ENCODE measurements around the gene RASGRP4.
"Not testable (repeated sequence)": the region's sequence is repeated elsewhere in the genome, so short reads cannot be mapped to it uniquely, and the experiment has no call there.

The RASGRP4 gene

DNA sequence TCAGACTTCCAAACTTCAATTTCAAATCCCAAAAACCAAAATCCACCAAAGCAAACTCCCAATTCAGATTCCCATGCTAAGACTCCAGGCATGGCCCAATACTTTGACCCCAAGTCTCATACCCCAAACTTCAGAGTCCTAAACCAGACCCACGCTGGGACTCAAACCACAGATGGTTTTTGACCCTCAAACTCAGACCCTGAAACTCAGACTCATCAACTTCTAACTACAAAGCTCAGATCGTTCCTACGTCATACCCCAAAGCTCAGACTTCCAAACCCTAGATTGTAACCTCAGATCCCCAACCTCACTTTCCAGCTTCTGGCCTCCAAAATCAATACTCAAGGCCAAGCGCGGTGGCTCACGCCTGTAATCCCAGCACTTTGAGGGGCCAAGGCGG is 19.3 kb upstream of the RASGRP4 start:
- no peak for DNase-seq

DNA sequence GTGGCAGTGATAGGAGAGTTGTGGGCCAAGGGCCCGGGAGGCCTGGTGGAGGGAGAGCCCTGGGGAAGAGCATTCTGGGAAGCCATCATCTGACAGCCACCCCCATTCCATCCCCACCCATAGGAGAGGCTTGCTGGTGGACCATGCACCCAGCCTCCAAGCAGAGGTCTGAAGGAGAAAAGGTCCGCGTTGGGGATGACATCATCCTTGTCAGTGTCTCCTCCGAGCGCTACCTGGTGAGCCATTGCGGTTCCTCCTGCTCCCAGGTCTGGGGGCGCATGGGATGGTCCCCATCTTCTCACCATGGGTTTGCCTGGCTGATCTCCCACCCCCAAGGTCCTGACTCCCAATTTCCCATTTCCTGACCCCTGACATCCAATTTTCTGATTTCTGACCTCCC is 18.0 kb upstream of the RASGRP4 start:
- DNase-seq: no peak

- DNase-seq: no peak
Observed at GRCh38 chr19:38443458-38443999, 17.5 kb upstream of the RASGRP4 start.

- DNase-seq: no peak
Observed at GRCh38 chr19:38442736-38443135, 16.7 kb upstream of the RASGRP4 start.

GRCh38 chr19:38441657-38442348 is 15.8 kb upstream of the RASGRP4 start:
- no peak for DNase-seq

GRCh38 chr19:38440592-38440991 is 14.6 kb upstream of the RASGRP4 start:
- no peak for DNase-seq

DNA sequence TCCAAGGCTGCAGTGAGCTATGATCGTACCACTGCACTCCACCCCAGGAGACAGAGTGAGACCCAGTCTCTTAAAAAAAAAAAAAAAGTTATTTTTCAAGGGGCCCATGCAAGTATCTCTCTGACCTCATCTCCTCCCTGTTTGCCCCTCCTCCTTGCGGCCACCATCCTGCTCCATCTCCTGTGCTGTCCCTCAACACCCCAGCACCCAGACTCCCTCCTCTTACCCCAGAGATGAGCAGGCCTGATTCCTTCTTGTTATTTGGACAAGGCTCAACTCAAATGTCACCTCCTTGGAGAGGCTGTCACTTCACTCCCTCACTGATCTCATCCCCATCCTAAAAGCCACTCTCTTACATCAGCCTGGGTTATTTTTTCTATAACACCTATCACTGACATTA is 11.9 kb upstream of the RASGRP4 start:
- no peak for DNase-seq

DNA sequence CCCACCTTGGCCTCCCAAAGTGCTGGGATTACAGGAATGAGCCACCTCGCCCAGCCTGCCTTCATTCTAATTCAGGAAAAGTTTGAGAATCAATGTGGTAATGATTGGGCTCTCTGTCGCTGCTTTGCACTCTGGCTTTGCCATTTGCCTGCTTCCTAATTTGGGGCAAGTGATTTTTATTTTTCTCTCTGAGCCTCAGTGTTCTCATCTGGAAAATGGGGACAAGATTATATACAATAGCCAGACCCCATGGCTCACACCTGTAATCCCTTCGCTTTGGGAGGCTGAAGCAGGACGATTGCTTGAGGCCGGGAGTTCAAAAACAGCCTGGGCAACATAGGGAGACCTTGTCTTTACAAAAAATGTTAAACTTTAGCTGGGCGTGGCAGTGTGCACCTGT is 11.3 kb upstream of the RASGRP4 start:
- no peak for DNase-seq

DNA sequence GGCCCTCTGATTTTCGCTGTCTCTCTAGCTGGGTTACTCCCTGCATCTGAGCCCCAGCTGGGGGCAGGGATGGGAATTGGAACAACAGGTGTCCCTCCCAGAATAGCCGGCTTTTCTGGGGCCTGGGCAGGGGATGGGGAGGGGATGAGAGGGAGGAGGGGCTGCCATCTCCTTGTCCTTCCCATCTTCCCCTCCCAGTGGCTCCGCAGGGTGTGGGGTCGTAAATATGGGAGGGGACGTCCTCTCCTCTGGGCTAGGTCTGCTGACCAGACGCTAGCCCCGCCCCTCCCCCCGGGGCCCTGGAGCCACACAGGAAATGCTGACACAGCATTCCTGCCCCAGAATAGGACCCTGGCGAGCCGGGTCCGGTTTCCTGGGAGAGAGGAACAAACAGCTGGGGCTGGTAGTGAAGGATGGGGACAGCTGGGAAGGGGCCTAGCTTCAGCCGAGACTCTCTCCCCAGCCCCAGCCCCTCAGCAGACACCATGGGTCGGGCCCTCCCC is 8.6 kb upstream of the RASGRP4 start:
- DNase-seq: no peak

DNA sequence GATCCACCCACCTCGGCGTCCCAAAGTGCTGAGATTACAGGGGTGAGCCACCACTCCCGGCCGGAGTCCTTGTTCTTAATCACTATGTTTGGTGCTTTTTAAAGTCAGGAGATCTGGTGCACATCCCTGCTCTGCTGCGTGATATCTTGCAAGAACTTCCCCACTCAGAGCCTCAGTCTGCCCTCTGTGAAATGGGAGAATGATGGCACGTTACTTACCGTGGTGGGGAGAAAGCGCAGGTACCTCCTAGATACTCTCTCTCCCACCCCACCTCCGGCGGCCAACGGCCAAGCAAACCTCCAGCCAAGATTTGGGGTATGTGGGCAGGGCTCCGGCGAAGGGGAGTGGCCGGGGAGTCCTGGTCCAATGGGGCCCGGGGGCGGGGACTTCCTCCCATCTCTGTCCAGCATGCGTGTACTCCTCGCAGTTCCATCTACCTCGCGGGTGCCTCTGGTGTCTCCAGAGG is 7.3 kb upstream of the RASGRP4 start, which contains the start of gene RYR1:
RYR1 (plus strand) TSS at position 424 of the 466 bp plus-strand sequence. CDS start 139 bp downstream, outside the sequence.
- no peak for DNase-seq

DNA sequence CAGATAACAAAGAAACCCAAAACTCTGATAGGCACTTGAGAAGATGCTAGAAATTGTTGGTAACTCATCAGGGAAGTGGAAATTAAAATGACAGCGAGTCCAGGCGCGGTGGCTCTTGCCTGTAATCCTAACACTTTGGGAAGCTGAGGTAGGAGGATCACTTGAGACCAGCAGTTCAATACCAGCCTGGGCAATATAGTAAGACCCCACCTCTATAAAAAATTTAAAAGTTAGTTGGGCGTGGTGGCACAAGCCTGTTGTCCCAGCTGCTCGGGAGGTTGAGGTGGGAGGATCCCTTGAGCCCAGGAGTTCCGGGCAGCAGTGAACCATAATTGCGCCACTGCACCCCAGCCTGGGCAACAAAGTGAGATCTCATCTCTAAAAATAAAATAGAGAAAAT is 4.9 kb upstream of the RASGRP4 start:
- DNase-seq: no peak

DNA sequence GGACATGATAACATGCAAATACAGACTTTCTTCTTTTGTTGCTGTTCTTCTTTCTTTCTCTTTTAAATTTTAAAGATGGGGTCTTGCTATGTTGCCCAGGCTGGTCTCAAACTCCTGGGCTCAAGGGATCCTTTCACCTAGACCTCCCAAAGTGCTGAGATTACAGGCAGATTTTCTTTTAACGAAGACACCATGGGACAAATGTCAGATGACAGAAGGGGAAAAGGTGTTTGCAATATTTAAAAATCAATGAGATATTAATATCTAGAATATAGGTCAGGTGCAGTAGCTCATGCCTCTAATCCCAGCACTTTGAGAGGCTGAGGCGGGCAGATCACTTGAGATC is 3.8 kb upstream of the RASGRP4 start:
- DNase-seq: no peak

GRCh38 chr19:38429055-38429810 is 3.2 kb upstream of the RASGRP4 start:
- DNase-seq: no peak

GRCh38 chr19:38427035-38427677 is 1.1 kb upstream of the RASGRP4 start:
- DNase-seq: not testable (repeated sequence)

GRCh38 chr19:38425222-38425809 is 703 bp downstream of the RASGRP4 start:
- DNase-seq: no peak

DNA sequence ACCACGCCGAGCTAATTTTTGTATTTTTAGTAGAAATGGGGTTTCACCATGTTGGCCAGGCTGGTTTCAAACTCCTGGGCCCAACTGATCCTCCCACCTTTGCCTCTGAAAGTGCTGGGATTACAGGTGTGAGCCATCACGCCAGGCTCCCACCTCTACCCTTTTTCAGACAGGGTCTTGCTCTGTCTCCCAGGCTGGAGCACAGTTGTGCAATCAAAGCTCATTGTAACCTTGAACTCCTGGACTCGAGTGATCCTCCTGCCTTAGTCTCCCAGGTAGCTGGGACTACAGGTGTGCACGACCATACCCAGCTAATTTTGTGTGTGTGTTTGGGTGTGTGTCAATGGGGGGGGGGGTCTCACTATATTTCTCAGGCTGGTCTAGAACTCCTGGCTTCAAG is 1.7 kb downstream of the RASGRP4 start:
- DNase-seq: no peak

DNA sequence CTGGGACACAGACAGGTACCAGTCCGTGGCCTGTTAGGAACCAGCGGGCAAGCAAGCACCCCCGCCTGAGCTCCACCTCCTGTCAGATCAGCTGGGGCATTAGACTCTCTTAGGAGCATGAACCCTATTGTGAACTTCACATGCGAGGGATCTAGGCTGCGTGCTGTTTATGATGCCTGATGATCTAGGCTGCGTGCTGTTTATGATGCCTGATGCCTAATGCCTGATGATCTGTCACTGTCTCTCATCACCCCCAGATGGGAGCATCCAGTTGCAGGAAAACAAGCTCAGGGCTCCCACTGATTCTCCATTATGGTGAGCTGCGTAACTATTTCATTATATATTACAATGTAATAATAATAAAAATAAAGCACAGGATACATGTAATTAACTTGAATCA is 3.6 kb downstream of the RASGRP4 start:
- DNase-seq: no peak

- no peak for DNase-seq
Observed at GRCh38 chr19:38421856-38422255, 4.2 kb downstream of the RASGRP4 start.

DNA sequence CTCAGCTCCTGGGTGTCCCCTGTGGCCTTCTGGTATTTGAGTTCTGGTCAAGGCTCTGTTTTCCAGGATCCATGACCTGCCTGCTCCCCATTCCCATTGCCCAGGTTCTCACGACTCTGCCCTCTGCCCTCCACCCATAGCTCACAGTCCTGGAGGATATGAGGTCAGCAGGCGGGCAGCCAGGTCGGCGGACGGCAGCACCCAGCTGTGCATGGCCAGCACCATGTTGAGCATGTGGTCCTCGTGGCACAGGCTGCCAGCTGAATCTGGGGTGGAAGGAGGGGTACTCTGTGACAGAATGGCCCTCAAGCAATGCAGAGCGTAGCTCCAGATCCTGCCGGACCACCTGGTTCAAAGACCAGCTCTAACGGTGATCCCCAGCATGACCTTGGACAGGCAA is 5.1 kb downstream of the RASGRP4 start:
- DNase-seq: no peak

DNA sequence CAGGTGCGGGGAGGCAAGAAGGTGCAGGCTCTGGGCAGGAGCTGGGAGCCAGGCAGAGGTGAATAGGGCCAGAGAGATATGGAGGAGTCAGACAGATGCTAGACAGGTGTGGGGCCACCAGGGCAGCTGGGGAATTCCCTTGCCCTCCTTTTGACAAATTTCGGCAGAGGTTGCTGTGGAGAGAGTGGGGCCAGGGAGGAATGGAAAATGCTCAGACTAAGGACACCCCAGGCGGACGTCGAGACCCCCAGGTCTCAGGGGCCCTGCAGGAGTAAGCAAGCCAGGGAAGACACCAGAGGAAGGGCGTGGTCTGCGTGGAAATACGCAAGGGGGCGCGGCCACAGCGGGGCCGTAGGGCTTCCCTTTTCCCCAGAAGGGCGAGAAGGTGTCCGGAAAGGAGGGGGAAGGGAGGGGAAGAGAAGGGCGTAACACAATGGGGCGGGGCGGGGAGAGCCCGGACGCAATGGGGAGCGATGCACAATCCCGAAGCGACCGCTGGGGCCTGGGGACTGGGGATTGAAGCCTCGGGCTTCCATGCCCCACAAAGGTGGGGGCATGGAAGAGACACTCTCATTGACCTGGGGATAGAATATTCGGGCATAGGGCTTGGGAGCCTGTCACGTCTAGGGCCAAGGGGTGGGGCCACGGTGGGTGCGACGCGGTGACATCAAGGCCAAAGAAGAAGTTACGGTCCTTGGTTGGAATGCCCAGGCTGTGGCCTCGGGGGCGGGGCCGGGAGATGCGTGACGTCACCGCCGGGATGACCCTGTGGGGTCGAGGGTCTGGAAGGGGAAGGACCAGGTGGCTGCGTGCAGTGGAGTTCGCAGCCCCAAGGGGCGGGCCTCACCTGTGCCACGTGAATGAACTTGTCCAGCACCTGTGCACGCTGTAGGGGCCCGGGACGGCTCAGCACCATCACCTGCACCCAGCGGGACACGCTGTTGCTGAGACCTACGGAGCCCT is 8.2 kb downstream of the RASGRP4 start:
- no peak for DNase-seq

- DNase-seq: no peak
Observed at GRCh38 chr19:38417146-38417543, 8.9 kb downstream of the RASGRP4 start.

GRCh38 chr19:38413416-38413815 is 12.6 kb downstream of the RASGRP4 start:
- no peak for DNase-seq
